Stimulated activated CD4-positive, alpha-beta T cell treated with anti-CD3 and anti-CD28 coated beads, Interleukin-4, amount 100 ng/mL, for 4 hours (primary cell): ENCODE data around the gene FRMD6.

Source experiments
- DNase-seq, 2 experiments: peaks; one replicate each; pipeline ENCODE4 v3.0.0-alpha.2; 2020

FRMD6 gene

GRCh38 chr14:51674294-51675002 lies 22.7 kb downstream of the FRMD6 start:
- DNase-seq = no peak

GRCh38 chr14:51676549-51676948 lies 24.8 kb downstream of the FRMD6 start:
- no peak for DNase-seq

- DNase-seq = no peak
Measured at GRCh38 chr14:51677266-51677665, 25.6 kb downstream of the FRMD6 start.

GRCh38 chr14:51677738-51678137 lies 26.0 kb downstream of the FRMD6 start:
- no peak for DNase-seq

- no peak for DNase-seq
Measured at GRCh38 chr14:51680031-51680430, 28.3 kb downstream of the FRMD6 start.

GRCh38 chr14:51681411-51681810 lies 29.7 kb downstream of the FRMD6 start:
- no peak for DNase-seq

- DNase-seq = no peak
Measured at GRCh38 chr14:51682411-51682810, 30.7 kb downstream of the FRMD6 start.

- DNase-seq = no peak
Measured at GRCh38 chr14:51684760-51685159, 33.0 kb downstream of the FRMD6 start.

- no peak for DNase-seq
Measured at GRCh38 chr14:51691176-51691575, 39.5 kb downstream of the FRMD6 start.

- no peak for DNase-seq
Measured at GRCh38 chr14:51692646-51693045, 40.9 kb downstream of the FRMD6 start.

GRCh38 chr14:51697848-51698247 lies 46.1 kb downstream of the FRMD6 start:
- DNase-seq = no peak

GRCh38 chr14:51701951-51702350 lies 50.2 kb downstream of the FRMD6 start:
- no peak for DNase-seq

GRCh38 chr14:51703787-51704186 lies 52.1 kb downstream of the FRMD6 start:
- DNase-seq = no peak

- no peak for DNase-seq
Measured at GRCh38 chr14:51704545-51704944, 52.8 kb downstream of the FRMD6 start.

- no peak for DNase-seq
Measured at GRCh38 chr14:51707327-51707726, 55.6 kb downstream of the FRMD6 start.

- DNase-seq = no peak
Measured at GRCh38 chr14:51711505-51711904, 59.8 kb downstream of the FRMD6 start.

GRCh38 chr14:51715250-51715649 lies 63.5 kb downstream of the FRMD6 start:
- no peak for DNase-seq

GRCh38 chr14:51715742-51716141 lies 64.0 kb downstream of the FRMD6 start:
- DNase-seq = no peak

- DNase-seq = no peak
Measured at GRCh38 chr14:51716610-51717009, 64.9 kb downstream of the FRMD6 start.

GRCh38 chr14:51717766-51718165 lies 66.1 kb downstream of the FRMD6 start:
- DNase-seq = no peak

GRCh38 chr14:51719955-51720354 lies 68.2 kb downstream of the FRMD6 start:
- DNase-seq = no peak

GRCh38 chr14:51723990-51724389 lies 72.3 kb downstream of the FRMD6 start:
- no peak for DNase-seq

- no peak for DNase-seq
Measured at GRCh38 chr14:51724650-51725049, 72.9 kb downstream of the FRMD6 start.

- no peak for DNase-seq
Measured at GRCh38 chr14:51725061-51725460, 73.4 kb downstream of the FRMD6 start.

- no peak for DNase-seq
Measured at GRCh38 chr14:51726166-51726899, 74.6 kb downstream of the FRMD6 start.
